K562 (cell line): ENCODE measurements around the gene WIPF2. TPM values are rescaled to one million over a fixed set of nuclear protein-coding genes. Genes with fewer than 3 reads are reported as not detected.

Experiments used
- E2F6 ChIP-seq, 2 experiments: IDR thresholded peaks; 2 replicates each; pipeline ENCODE4 v1.6.1; 2011; ENCODE audit warnings: borderline replicate concordance in 1 of 2, control low read depth in 1 of 2, low read depth in 1 of 2, low read length in 1 of 2, mild to moderate bottlenecking in 1 of 2, mixed read lengths in 1 of 2, moderate library complexity in 1 of 2; ENCODE audit not compliant: insufficient read depth in 1 of 2, insufficient read length in 1 of 2, poor library complexity in 1 of 2, severe bottlenecking in 1 of 2; ENCODE audit errors: extremely low read depth in 1 of 2
- FIP1L1 ChIP-seq: fragments of 200-400 bp; formaldehyde crosslinking; IDR thresholded peaks from 2 replicates; pipeline ENCODE4 v1.6.1; 2018; ENCODE audit warnings: mild to moderate bottlenecking, low read depth, low read length; ENCODE audit not compliant: poor library complexity, severe bottlenecking
- FOSL1 ChIP-seq: fragments of 200-800 bp; sonication (Bioruptor generic); conservative IDR thresholded peaks from 2 replicates; pipeline ENCODE4 v1.6.1; 2016; ENCODE audit warnings: missing genetic modification characterization, missing compliant biosample characterization
- HBP1 ChIP-seq: fragments of 450-650 bp; formaldehyde crosslinking; IDR thresholded peaks from 2 replicates; pipeline ENCODE4 v1.4.0; 2022; ENCODE audit warnings: missing genetic modification characterization
- KDM2B ChIP-seq: fragments of 250-450 bp; sonication (Bioruptor Pico); IDR thresholded peaks from 2 replicates; pipeline ENCODE4 v1.8.0; 2021; ENCODE audit warnings: mild to moderate bottlenecking, moderate library complexity
- NEUROD1 ChIP-seq: fragments of 150-350 bp; IDR thresholded peaks from 2 replicates; pipeline ENCODE4 v1.6.1; 2014; ENCODE audit warnings: borderline replicate concordance, low read length, low read depth; ENCODE audit not compliant: partially characterized antibody
- NONO ChIP-seq, 2 experiments: fragments of 200-400 bp in 1 of 2; fragments of 450-650 bp in 1 of 2; formaldehyde crosslinking in 1 of 2; IDR thresholded peaks; 2 replicates each; pipeline ENCODE4 v1.6.1; 2017; ENCODE audit warnings: low read depth in 2 of 2, mild to moderate bottlenecking in 2 of 2, moderate library complexity in 2 of 2, low read length in 1 of 2
- PKNOX1 ChIP-seq: fragments of 450-650 bp; IDR thresholded peaks from 2 replicates; pipeline ENCODE4 v1.6.1; 2016
- POLR2AphosphoS5 ChIP-seq: IDR thresholded peaks from 2 replicates; pipeline ENCODE4 v1.6.1; 2011; ENCODE audit warnings: mild to moderate bottlenecking, low read depth, low read length, moderate library complexity; ENCODE audit not compliant: control insufficient read depth, insufficient read depth
- SFPQ ChIP-seq: fragments of 200-400 bp; formaldehyde crosslinking; IDR thresholded peaks from 2 replicates; pipeline ENCODE4 v1.6.1; 2017; ENCODE audit warnings: mild to moderate bottlenecking, low read depth, low read length, moderate library complexity
- TSC22D4 ChIP-seq: fragments of 450-650 bp; IDR thresholded peaks from 2 replicates; pipeline ENCODE4 v1.6.1; 2016; ENCODE audit warnings: missing genetic modification characterization, missing biosample characterization, control low read depth
- YY1 ChIP-seq, 3 experiments: IDR thresholded peaks; 2 replicates each; pipeline ENCODE4 v1.6.1; 2011; ENCODE audit warnings: low read length in 2 of 3, mild to moderate bottlenecking in 2 of 3, moderate library complexity in 2 of 3, borderline replicate concordance in 1 of 3, control low read depth in 1 of 3, low read depth in 1 of 3; ENCODE audit not compliant: insufficient read depth in 3 of 3, insufficient replicate concordance in 2 of 3, control insufficient read depth in 1 of 3, insufficient read length in 1 of 3; ENCODE audit errors: extremely low read depth in 1 of 3
- ZFPM2 ChIP-seq: fragments of 250-450 bp; sonication (Bioruptor Pico); IDR thresholded peaks from 2 replicates; pipeline ENCODE4 v1.5.1; 2022; ENCODE audit warnings: mild to moderate bottlenecking
- ZHX1 ChIP-seq: fragments of 150-350 bp; conservative IDR thresholded peaks from 2 replicates; pipeline ENCODE4 v1.6.1; 2014; ENCODE audit warnings: low read length
- ZNF707 ChIP-seq: fragments of 250-450 bp; sonication (Bioruptor Pico); conservative IDR thresholded peaks from 2 replicates; pipeline ENCODE4 v1.8.0; 2022; ENCODE audit warnings: inconsistent platforms, mild to moderate bottlenecking, moderate library complexity
- polyA plus RNA-seq, 8 experiments: library from polyadenylated mRNA; depleted of rRNA in 4 of 8; stranded (reverse) in 5 of 8; unstranded in 3 of 8; fragments of >200 nt; fragmentation: Nextera tagmentation in 2 of 8; fragmentation: Illumina TruSeq in 1 of 8; extraction: Ambion mirVana in 2 of 8; extraction: Trizol in 1 of 8; gene quantifications; 2 replicates each; pipeline versions ENCODE4 v1.2.1 to v1.2.3, GENCODE V29; 2011 to 2014; ENCODE audit warnings: inconsistent platforms in 1 of 8, missing spikeins in 1 of 8
- total RNA-seq, 7 experiments: library from RNA; depleted of rRNA in 6 of 7; stranded (reverse); fragments of >200 nt in 6 of 7; fragmentation: Illumina TruSeq in 2 of 7; extraction: Trizol in 2 of 7; gene quantifications; 2 replicates each; pipeline versions ENCODE4 v1.2.1 to v1.2.3, GENCODE V29; 2011 to 2021; ENCODE audit warnings: low replicate concordance in 1 of 7

WIPF2 gene
- total and polyA plus RNA-seq, 9 of the 15 experiments (the other 6 are each of a cell fraction or from before 2014, with no cell fraction given), result 3.6 to 15.0 (median 5.3) TPM

- TF ChIP-seq ZHX1, result no peak
- peak; percentile 57 to 92 (median 89) for TF ChIP-seq YY1 (IDR thresholded peaks at IDR 0.05; ENCODE audit: borderline replicate concordance in 1 of 3, control insufficient read depth in 1 of 3, extremely low read depth in 1 of 3, insufficient read depth in 3 of 3, insufficient read length in 1 of 3, insufficient replicate concordance in 2 of 3, low read depth in 1 of 3, low read length in 2 of 3)
- no peak for TF ChIP-seq FOSL1 (tag)
- TF ChIP-seq NEUROD1, result peak; percentile 30
- no peak for TF ChIP-seq TSC22D4 (tag)
- peak; percentile 90 for TF ChIP-seq PKNOX1
- TF ChIP-seq FIP1L1, result no peak
- TF ChIP-seq SFPQ, result no peak
- peak; percentile 41 to 81 for TF ChIP-seq E2F6 (IDR thresholded peaks at IDR 0.05; ENCODE audit: borderline replicate concordance in 1 of 2, extremely low read depth in 1 of 2, insufficient read depth in 1 of 2, insufficient read length in 1 of 2, low read depth in 1 of 2, low read length in 1 of 2, poor library complexity in 1 of 2, severe bottlenecking in 1 of 2)
- TF ChIP-seq ZNF707 (CRISPR knock-in tag), result no peak
- TF ChIP-seq POLR2AphosphoS5, result peak; percentile 54; the same call in 1 of the 2 replicates
- TF ChIP-seq KDM2B (CRISPR knock-in tag), result peak; percentile 68; the same call in 1 of the 2 replicates
- peak; percentile 60; the same call in 1 of the 2 replicates for TF ChIP-seq ZFPM2 (CRISPR knock-in tag)
- TF ChIP-seq NONO (IDR thresholded peaks at IDR 0.05; ENCODE audit: low read depth in 2 of 2, low read length in 1 of 2), result no peak
- TF ChIP-seq HBP1, result no peak
Measured at GRCh38 chr17:40317880-40318829, 99.1 kb downstream of the WIPF2 start (continued).
